PC-3 (cell line): ENCODE data around the gene GNG10.

Experiments used
- EZH2 ChIP-seq: fragments of 300-600 bp; sonication (generic); IDR thresholded peaks from one replicate; pipeline ENCODE4 v1.6.1; 2017; ENCODE audit warnings: antibody characterized with exemption, mild to moderate bottlenecking, low read length; ENCODE audit not compliant: unreplicated experiment
- EZH2phosphoT487 ChIP-seq: fragments of 300-600 bp; sonication (generic); IDR thresholded peaks from 2 replicates; pipeline ENCODE4 v1.6.1; 2018; ENCODE audit warnings: mild to moderate bottlenecking, antibody characterized with exemption, low read length, borderline replicate concordance
- TF ChIP-seq, protein P1 (sequence below): fragments of 300-600 bp; sonication (generic); conservative IDR thresholded peaks from 2 replicates; pipeline ENCODE4 v1.5.1; 2017; ENCODE audit warnings: antibody characterized with exemption, low read depth, mild to moderate bottlenecking, low read length

DNA sequence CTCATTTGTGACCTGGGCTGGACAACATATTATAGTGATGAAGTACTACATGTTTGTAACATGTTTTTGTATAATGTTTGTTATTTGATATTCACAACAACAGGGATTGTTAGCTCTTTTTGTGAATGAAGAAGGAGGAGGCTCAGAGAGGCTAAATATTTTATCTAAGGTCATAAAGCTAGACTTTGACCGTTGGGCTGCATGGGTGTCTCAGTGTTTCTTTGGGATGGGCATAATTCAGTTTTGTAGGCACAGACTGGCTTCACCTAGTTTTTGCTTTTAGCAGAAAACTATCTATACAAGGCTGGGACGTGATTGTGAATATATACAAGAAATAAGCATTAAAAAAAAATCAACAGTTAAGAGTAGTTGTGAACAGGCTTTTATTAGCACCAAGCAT is 15.0 kb upstream of the GNG10 start:
- TF ChIP-seq, protein P1, sequence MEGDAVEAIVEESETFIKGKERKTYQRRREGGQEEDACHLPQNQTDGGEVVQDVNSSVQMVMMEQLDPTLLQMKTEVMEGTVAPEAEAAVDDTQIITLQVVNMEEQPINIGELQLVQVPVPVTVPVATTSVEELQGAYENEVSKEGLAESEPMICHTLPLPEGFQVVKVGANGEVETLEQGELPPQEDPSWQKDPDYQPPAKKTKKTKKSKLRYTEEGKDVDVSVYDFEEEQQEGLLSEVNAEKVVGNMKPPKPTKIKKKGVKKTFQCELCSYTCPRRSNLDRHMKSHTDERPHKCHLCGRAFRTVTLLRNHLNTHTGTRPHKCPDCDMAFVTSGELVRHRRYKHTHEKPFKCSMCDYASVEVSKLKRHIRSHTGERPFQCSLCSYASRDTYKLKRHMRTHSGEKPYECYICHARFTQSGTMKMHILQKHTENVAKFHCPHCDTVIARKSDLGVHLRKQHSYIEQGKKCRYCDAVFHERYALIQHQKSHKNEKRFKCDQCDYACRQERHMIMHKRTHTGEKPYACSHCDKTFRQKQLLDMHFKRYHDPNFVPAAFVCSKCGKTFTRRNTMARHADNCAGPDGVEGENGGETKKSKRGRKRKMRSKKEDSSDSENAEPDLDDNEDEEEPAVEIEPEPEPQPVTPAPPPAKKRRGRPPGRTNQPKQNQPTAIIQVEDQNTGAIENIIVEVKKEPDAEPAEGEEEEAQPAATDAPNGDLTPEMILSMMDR: no peak
- TF ChIP-seq EZH2phosphoT487 (no peak), EZH2 (no peak)
